Measurements from ENCODE around the gene RPP38. TPM values are rescaled to one million over a fixed set of nuclear protein-coding genes. Genes with fewer than 3 reads are reported as not detected.

Gene RPP38
- total RNA-seq, 1 donor from 2014 or later, result 23.3 TPM

GRCh38 chr10:15122477-15123030, 25.4 kb downstream of the RPP38 start:
- Mint-ChIP-seq H3K4me1 (peaks cover 22% of the 10 kb centered on the region), H3K9me3 (no peaks in the 10 kb centered on the region), H3K36me3 (ENCODE audit: low read depth) (peaks cover 46% of the 10 kb centered on the region), H3K27ac (peak overlapping the region; percentile 84), H3K4me3 (peak overlapping the region; percentile 39), H3K27me3 (no peaks in the 10 kb centered on the region)
- no peak for DNase-seq
- intact Hi-C loops (cut with micrococcal nuclease), result loop anchor here (1.0 kb wide), 2 partner anchors 19 to 45 kb away; no protein-coding TSS in a partner anchor

GRCh38 chr10:15123749-15124184, 26.6 kb downstream of the RPP38 start:
- Mint-ChIP-seq H3K36me3 (ENCODE audit: low read depth) (peaks cover 55% of the 10 kb centered on the region), H3K4me1 (peaks cover 22% of the 10 kb centered on the region), H3K27me3 (no peaks in the 10 kb centered on the region), H3K9me3 (no peaks in the 10 kb centered on the region), H3K27ac (peak overlapping the region; percentile 90), H3K4me3 (peak overlapping the region; percentile 15)
- DNase-seq, result no peak
- intact Hi-C loops (cut with micrococcal nuclease), result loop anchor here (1.0 kb wide), 2 partner anchors 18 to 44 kb away; no protein-coding TSS in a partner anchor

GRCh38 chr10:15124190-15124589, 27.0 kb downstream of the RPP38 start:
- no peaks in the 10 kb centered on the region for H3K27me3 Mint-ChIP-seq
- H3K4me1 Mint-ChIP-seq, result peaks cover 22% of the 10 kb centered on the region
- peaks cover 55% of the 10 kb centered on the region for H3K36me3 Mint-ChIP-seq (ENCODE audit: low read depth)
- peak overlapping the region; percentile 15 for H3K4me3 Mint-ChIP-seq
- peak overlapping the region; percentile 90 for H3K27ac Mint-ChIP-seq
- H3K9me3 Mint-ChIP-seq, result no peaks in the 10 kb centered on the region
- no peak for DNase-seq
- intact Hi-C loops (cut with micrococcal nuclease), result no loop called here

GRCh38 chr10:15124908-15125307, 27.8 kb downstream of the RPP38 start:
- no peaks in the 10 kb centered on the region for H3K9me3 Mint-ChIP-seq

GRCh38 chr10:15131330-15131729, 34.2 kb downstream of the RPP38 start:
- Mint-ChIP-seq H3K27me3 (no peaks in the 10 kb centered on the region), H3K4me3 (no peak overlapping the region), H3K9me3 (no peaks in the 10 kb centered on the region), H3K36me3 (ENCODE audit: low read depth) (peaks cover 63% of the 10 kb centered on the region), H3K27ac (no peak overlapping the region), H3K4me1 (no peaks in the 10 kb centered on the region)
- no peak for DNase-seq
- intact Hi-C loops (cut with micrococcal nuclease), result no loop called here

More at GRCh38 chr10:15124908-15125307, 27.8 kb downstream of the RPP38 start:
- no peak overlapping the region for H3K4me3 Mint-ChIP-seq
- peaks cover 53% of the 10 kb centered on the region for H3K36me3 Mint-ChIP-seq (ENCODE audit: low read depth)
- intact Hi-C loops (cut with micrococcal nuclease), result no loop called here
- no peaks in the 10 kb centered on the region for H3K27me3 Mint-ChIP-seq
- peak overlapping the region; percentile 48 for H3K27ac Mint-ChIP-seq
- no peak for DNase-seq
- H3K4me1 Mint-ChIP-seq, result peaks cover 22% of the 10 kb centered on the region

- Mint-ChIP-seq H3K4me1 (peaks cover 8% of the 10 kb centered on the region), H3K9me3 (no peaks in the 10 kb centered on the region), H3K36me3 (ENCODE audit: low read depth) (peaks cover 58% of the 10 kb centered on the region), H3K4me3 (no peak overlapping the region), H3K27ac (no peak overlapping the region), H3K27me3 (no peaks in the 10 kb centered on the region)
- no peak for DNase-seq
- intact Hi-C loops (cut with micrococcal nuclease), result no loop called here
Observed at GRCh38 chr10:15136129-15137035, 39.2 kb downstream of the RPP38 start.

GRCh38 chr10:15137036-15137359, 39.8 kb downstream of the RPP38 start:
- H3K9me3 Mint-ChIP-seq, result no peaks in the 10 kb centered on the region
- intact Hi-C loops (cut with micrococcal nuclease), result no loop called here
- H3K4me3 Mint-ChIP-seq, result no peak overlapping the region
- peaks cover 14% of the 10 kb centered on the region for H3K4me1 Mint-ChIP-seq
- no peak for DNase-seq
- no peaks in the 10 kb centered on the region for H3K27me3 Mint-ChIP-seq
- no peak overlapping the region for H3K27ac Mint-ChIP-seq
- H3K36me3 Mint-ChIP-seq (ENCODE audit: low read depth), result peaks cover 54% of the 10 kb centered on the region

- no peak overlapping the region for H3K27ac Mint-ChIP-seq
Observed at GRCh38 chr10:15137636-15138035, 40.5 kb downstream of the RPP38 start.

GRCh38 chr10:15140698-15141097, 43.5 kb downstream of the RPP38 start:
- H3K27ac Mint-ChIP-seq, result no peak overlapping the region
- intact Hi-C loops (cut with micrococcal nuclease), result loop anchor here (1.0 kb wide), 2 partner anchors 17 to 27 kb away; no protein-coding TSS in a partner anchor
- peaks cover 30% of the 10 kb centered on the region for H3K36me3 Mint-ChIP-seq (ENCODE audit: low read depth)
- no peaks in the 10 kb centered on the region for H3K27me3 Mint-ChIP-seq
- peak overlapping the region; percentile 56 for H3K4me3 Mint-ChIP-seq
- peaks cover 16% of the 10 kb centered on the region for H3K4me1 Mint-ChIP-seq
- no peaks in the 10 kb centered on the region for H3K9me3 Mint-ChIP-seq
- DNase-seq, result no peak

More at GRCh38 chr10:15137636-15138035, 40.5 kb downstream of the RPP38 start:
- intact Hi-C loops (cut with micrococcal nuclease), result no loop called here
- no peaks in the 10 kb centered on the region for H3K27me3 Mint-ChIP-seq
- H3K36me3 Mint-ChIP-seq (ENCODE audit: low read depth), result peaks cover 53% of the 10 kb centered on the region
- H3K4me1 Mint-ChIP-seq, result peaks cover 16% of the 10 kb centered on the region
- no peaks in the 10 kb centered on the region for H3K9me3 Mint-ChIP-seq
- H3K4me3 Mint-ChIP-seq, result no peak overlapping the region
- no peak for DNase-seq

GRCh38 chr10:15141136-15142054, 44.2 kb downstream of the RPP38 start:
- DNase-seq, result no peak
- intact Hi-C loops (cut with micrococcal nuclease), result loop anchor here (1.0 kb wide), 2 partner anchors 18 to 26 kb away; no protein-coding TSS in a partner anchor
- Mint-ChIP-seq H3K4me3 (peak overlapping the region; percentile 56), H3K27me3 (no peaks in the 10 kb centered on the region), H3K9me3 (no peaks in the 10 kb centered on the region), H3K4me1 (peaks cover 19% of the 10 kb centered on the region), H3K36me3 (ENCODE audit: low read depth) (peaks cover 29% of the 10 kb centered on the region), H3K27ac (peak overlapping the region; percentile 20)

- H3K27ac Mint-ChIP-seq, result no peak overlapping the region
- intact Hi-C loops (cut with micrococcal nuclease), result no loop called here
- no peaks in the 10 kb centered on the region for H3K27me3 Mint-ChIP-seq
- H3K36me3 Mint-ChIP-seq (ENCODE audit: low read depth), result peaks cover 9% of the 10 kb centered on the region
- H3K4me1 Mint-ChIP-seq, result peaks cover 19% of the 10 kb centered on the region
- no peak for DNase-seq
- no peak overlapping the region for H3K4me3 Mint-ChIP-seq
- H3K9me3 Mint-ChIP-seq, result no peaks in the 10 kb centered on the region
Observed at GRCh38 chr10:15144788-15145187, 47.6 kb downstream of the RPP38 start.

GRCh38 chr10:15146366-15146765, 49.2 kb downstream of the RPP38 start:
- Mint-ChIP-seq H3K27ac (no peak overlapping the region), H3K36me3 (ENCODE audit: low read depth) (peaks cover 10% of the 10 kb centered on the region)
- intact Hi-C loops (cut with micrococcal nuclease), result no loop called here

GRCh38 chr10:15147594-15148392, 50.6 kb downstream of the RPP38 start:
- no peak for DNase-seq
- intact Hi-C loops (cut with micrococcal nuclease), result no loop called here
- peaks cover 11% of the 10 kb centered on the region for H3K36me3 Mint-ChIP-seq (ENCODE audit: low read depth)
- H3K9me3 Mint-ChIP-seq, result no peaks in the 10 kb centered on the region
- no peak overlapping the region for H3K27ac Mint-ChIP-seq
- peaks cover 6% of the 10 kb centered on the region for H3K4me1 Mint-ChIP-seq
- H3K27me3 Mint-ChIP-seq, result no peaks in the 10 kb centered on the region
- no peak overlapping the region for H3K4me3 Mint-ChIP-seq

More at GRCh38 chr10:15146366-15146765, 49.2 kb downstream of the RPP38 start:
- Mint-ChIP-seq H3K4me1 (peaks cover 14% of the 10 kb centered on the region), H3K27me3 (no peaks in the 10 kb centered on the region), H3K4me3 (no peak overlapping the region), H3K9me3 (no peaks in the 10 kb centered on the region)
- DNase-seq, result no peak
